LNCaP clone FGC (cell line): ENCODE measurements around the gene LDLRAD4.

Source experiments
- DNase-seq: peaks from one replicate; pipeline ENCODE4 v3.0.0-alpha.2; 2011; ENCODE audit warnings: low read depth
- H3K4me3 ChIP-seq: 2 replicates; pipeline ENCODE4 v1.5.1; 2011; ENCODE audit warnings: mild to moderate bottlenecking, low read depth, low read length, control low read depth
- CTCF ChIP-seq: IDR thresholded peaks from 2 replicates; pipeline ENCODE4 v1.5.1; 2012; ENCODE audit warnings: mild to moderate bottlenecking; ENCODE audit not compliant: control insufficient read depth, insufficient read depth; ENCODE audit errors: extremely low read depth

LDLRAD4 gene

GRCh38 chr18:13269521-13270011 lies 51.0 kb downstream of the LDLRAD4 start:
- TF ChIP-seq CTCF, result no peak
- no peak for DNase-seq
- no peak overlapping the region for H3K4me3 ChIP-seq

- DNase-seq, result no peak
- TF ChIP-seq CTCF, result no peak
- H3K4me3 ChIP-seq, result no peak overlapping the region
Observed at GRCh38 chr18:13270279-13270855, 51.8 kb downstream of the LDLRAD4 start.

GRCh38 chr18:13271302-13271911 lies 52.8 kb downstream of the LDLRAD4 start:
- no peak overlapping the region for H3K4me3 ChIP-seq
- no peak for TF ChIP-seq CTCF
- DNase-seq, result no peak

- DNase-seq, result no peak
- no peak overlapping the region for H3K4me3 ChIP-seq
- no peak for TF ChIP-seq CTCF
Observed at GRCh38 chr18:13272416-13272815, 53.9 kb downstream of the LDLRAD4 start.

- no peak overlapping the region for H3K4me3 ChIP-seq
- no peak for TF ChIP-seq CTCF
- DNase-seq, result no peak
Observed at GRCh38 chr18:13273800-13274199, 55.2 kb downstream of the LDLRAD4 start.

GRCh38 chr18:13275075-13275474 lies 56.5 kb downstream of the LDLRAD4 start:
- DNase-seq, result no peak
- no peak for TF ChIP-seq CTCF
- H3K4me3 ChIP-seq, result no peak overlapping the region
